Uterus (tissue), 4 donors: ENCODE data around the gene CDH22. TPM values are rescaled to one million over a fixed set of nuclear protein-coding genes. Genes with fewer than 3 reads are reported as not detected.

Experiments
- DNase-seq, 2 donors: peaks; one replicate each; pipeline ENCODE4 v3.0.0-alpha.2; 2019 to 2020
- H3K27ac ChIP-seq, 2 donors: fragments of 200-600 bp; sonication (generic); 1 replicate in 1 of 2; 2 replicates in 1 of 2; pipeline ENCODE4 v1.5.1; 2016 to 2018
- H3K27me3 ChIP-seq, 2 donors: fragments of 200-600 bp; sonication (generic); one replicate each; pipeline ENCODE4 v1.5.1; 2018 to 2019; ENCODE audit warnings: control low read depth in 1 of 2
- H3K36me3 ChIP-seq, 2 donors: fragments of 200-600 bp; sonication (generic); one replicate each; pipeline ENCODE4 v1.5.1; 2019; ENCODE audit warnings: control low read depth in 1 of 2
- H3K4me1 ChIP-seq, 2 donors: fragments of 200-600 bp; sonication (generic); one replicate each; pipeline ENCODE4 v1.5.1; 2018 to 2019; ENCODE audit warnings: control low read depth in 1 of 2
- H3K4me3 ChIP-seq, 2 donors: fragments of 200-600 bp; sonication (generic); 1 replicate in 1 of 2; 2 replicates in 1 of 2; pipeline ENCODE4 v1.5.1; 2018 to 2019; ENCODE audit warnings: mild to moderate bottlenecking in 1 of 2
- H3K9me3 ChIP-seq, 2 donors: fragments of 200-600 bp; sonication (generic); one replicate each; pipeline ENCODE4 v1.5.1; 2019; ENCODE audit warnings: control low read depth in 1 of 2
- CTCF ChIP-seq, 4 experiments: fragments of 200-600 bp in 2 of 4; fragments of 450-650 bp in 2 of 4; sonication (generic) in 2 of 4; IDR thresholded peaks; one replicate each; pipeline ENCODE4 v1.5.1; 2016 to 2019; ENCODE audit warnings: antibody characterized with exemption in 4 of 4, mild to moderate bottlenecking in 2 of 4, moderate library complexity in 1 of 4
- POLR2A ChIP-seq, 2 donors: fragments of 450-650 bp; IDR thresholded peaks; one replicate each; pipeline ENCODE4 v1.6.1; 2016; ENCODE audit warnings: antibody characterized with exemption in 2 of 2, mild to moderate bottlenecking in 1 of 2, moderate library complexity in 1 of 2
- intact Hi-C: fragments of 100-400 bp; cut with DNase I; formaldehyde crosslinking; loops from one replicate; pipeline ENCODE4 v1.15.1; 2023; ENCODE audit warnings: low total_unique reads
- total RNA-seq, 4 donors: library from RNA; depleted of rRNA in 3 of 4; stranded (reverse); fragments of >200 nt in 3 of 4; gene quantifications; one replicate each; pipeline versions ENCODE4 v1.1.0 to v1.2.4, GENCODE V29; 2014 to 2023
- donor health status: DM: yes; HTN: yes; CAD: no.

The CDH22 gene
- total RNA-seq, 4 donors from 2014 or later = 0.48 to 0.49 TPM; not detected in 2

GRCh38 chr20:46346770-46347169 is 38.5 kb upstream of the CDH22 start:
- intact Hi-C loops = no loop called here
- H3K9me3 ChIP-seq = no peaks in the 10 kb centered on the region
- H3K27me3 ChIP-seq = peaks cover 0 to 8% of the 10 kb centered on the region in 2 donors
- no peak for DNase-seq
- no peaks in the 10 kb centered on the region for H3K36me3 ChIP-seq
- no peak overlapping the region for H3K4me3 ChIP-seq
- no peak for TF ChIP-seq POLR2A (IDR thresholded peaks at IDR 0.05)
- no peak for TF ChIP-seq CTCF (IDR thresholded peaks at IDR 0.05)
- H3K4me1 ChIP-seq = no peaks in the 10 kb centered on the region
- H3K27ac ChIP-seq = no peak overlapping the region

DNA sequence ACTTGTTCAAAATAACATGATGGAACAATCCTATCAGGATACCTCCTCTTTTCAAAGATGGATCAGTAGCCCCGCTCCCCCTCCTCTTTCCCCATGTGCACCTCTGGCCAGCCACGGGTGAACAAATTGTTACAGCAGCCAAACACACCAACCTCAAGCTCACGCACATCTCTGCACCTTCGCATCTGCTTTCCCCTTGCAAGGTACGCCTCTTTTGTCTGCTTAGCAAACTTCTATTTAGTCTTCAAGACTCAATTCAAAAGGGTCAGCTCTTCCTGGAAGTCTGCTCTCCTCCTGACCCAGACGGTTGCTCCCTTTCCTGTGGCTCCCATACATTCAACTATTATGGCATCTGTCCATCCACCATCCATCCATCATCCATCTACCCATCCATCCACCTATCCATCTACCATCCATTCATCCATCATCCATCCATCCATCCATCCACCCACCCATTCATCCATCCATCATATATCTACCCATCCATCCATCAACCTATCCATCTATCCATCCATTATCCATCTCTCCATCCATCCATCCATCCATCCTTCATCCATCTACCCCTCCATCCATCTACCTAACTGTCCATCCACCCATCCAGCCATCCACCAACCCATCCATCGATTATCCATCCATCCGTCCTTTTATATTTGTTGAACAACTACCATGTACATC is 36.3 kb upstream of the CDH22 start:
- DNase-seq = no peak
- H3K4me3 ChIP-seq = no peak overlapping the region
- H3K27ac ChIP-seq = no peak overlapping the region
- no peaks in the 10 kb centered on the region for H3K9me3 ChIP-seq
- no peaks in the 10 kb centered on the region for H3K4me1 ChIP-seq
- H3K36me3 ChIP-seq = no peaks in the 10 kb centered on the region
- no peak for TF ChIP-seq POLR2A (IDR thresholded peaks at IDR 0.05)
- TF ChIP-seq CTCF (IDR thresholded peaks at IDR 0.05) = no peak
- intact Hi-C loops = no loop called here
- H3K27me3 ChIP-seq = peaks cover 0 to 26% of the 10 kb centered on the region in 2 donors

DNA sequence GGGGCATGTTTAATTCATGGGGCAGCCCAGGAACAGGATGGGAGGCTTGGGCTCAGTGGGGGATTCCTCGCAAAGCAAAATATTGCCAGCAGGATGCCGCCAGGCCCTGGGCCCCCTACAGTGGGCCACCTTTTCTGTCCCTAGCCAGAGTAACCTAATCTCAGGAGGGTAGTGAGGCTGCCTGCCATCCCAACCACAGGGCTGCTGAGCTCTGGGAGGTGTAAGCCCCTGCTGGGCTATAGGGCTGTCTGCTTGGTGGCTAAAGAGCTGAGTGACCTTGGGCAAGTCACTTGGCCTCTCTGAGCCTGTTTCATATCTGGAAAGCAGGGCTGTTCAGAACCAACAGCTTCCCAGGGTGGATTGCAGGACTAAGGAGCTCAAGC is 35.7 kb upstream of the CDH22 start:
- DNase-seq = no peak
- peaks cover 0 to 33% of the 10 kb centered on the region in 2 donors for H3K27me3 ChIP-seq
- no peak overlapping the region for H3K27ac ChIP-seq
- no peak for TF ChIP-seq POLR2A (IDR thresholded peaks at IDR 0.05)
- no peak for TF ChIP-seq CTCF (IDR thresholded peaks at IDR 0.05)
- intact Hi-C loops = no loop called here
- no peak overlapping the region for H3K4me3 ChIP-seq
- no peaks in the 10 kb centered on the region for H3K4me1 ChIP-seq
- no peaks in the 10 kb centered on the region for H3K36me3 ChIP-seq
- no peaks in the 10 kb centered on the region for H3K9me3 ChIP-seq

- intact Hi-C loops = no loop called here
- no peak for TF ChIP-seq CTCF (IDR thresholded peaks at IDR 0.05)
- TF ChIP-seq POLR2A (IDR thresholded peaks at IDR 0.05) = no peak
Observed at GRCh38 chr20:46343348-46343974, 35.2 kb upstream of the CDH22 start.

More at GRCh38 chr20:46343348-46343974, 35.2 kb upstream of the CDH22 start:
- H3K9me3 ChIP-seq = no peaks in the 10 kb centered on the region
- no peak for DNase-seq
- peaks cover 0 to 35% of the 10 kb centered on the region in 2 donors for H3K27me3 ChIP-seq
- no peak overlapping the region for H3K4me3 ChIP-seq
- no peaks in the 10 kb centered on the region for H3K4me1 ChIP-seq
- H3K36me3 ChIP-seq = no peaks in the 10 kb centered on the region
- H3K27ac ChIP-seq = no peak overlapping the region
